ENCODE measurements around the gene HPSE2.

GRCh38 chr10:98646998-98647917, 588.4 kb downstream of the HPSE2 start:
- TF ChIP-seq CTCF (IDR thresholded peaks at IDR 0.05), result no peak
- TF ChIP-seq POLR2A (IDR thresholded peaks at IDR 0.05), result no peak
